ENCODE data around the gene FGF13. TPM values are rescaled to one million over a fixed set of nuclear protein-coding genes. Genes with fewer than 3 reads are reported as not detected.

FGF13 gene
- total and polyA plus RNA-seq, 2 of the 13 experiments (the other 11 are each of a cell fraction or from before 2014, with no cell fraction given), result 0.09 to 0.33 TPM

GRCh38 chrX:138711399-138712347, at the start of gene FGF13 (continued):
- peak; percentile 28; the same call in 1 of the 2 replicates for TF ChIP-seq CTCF (CRISPR knock-in tag; IDR thresholded peaks at IDR 0.05)

GRCh38 chrX:138759217-138759943, 47.9 kb upstream of the FGF13 start:
- no peak overlapping the region for H3K4me3 ChIP-seq (replicated peaks in 1 of 3; ENCODE audit: insufficient read depth in 1 of 3, low read depth in 2 of 3, low read length in 3 of 3)
- ChIA-PET CTCF (ENCODE audit: low intra/inter-chr PET ratio, low total read pairs) (no interaction called here), POLR2A (no interaction called here)
- no peaks in the 10 kb centered on the region for H3K36me3 ChIP-seq (replicated peaks in 1 of 2; ENCODE audit: control insufficient read depth in 1 of 2, insufficient read depth in 2 of 2, low read length in 2 of 2)
- H2AFZ ChIP-seq (ENCODE audit: low read length), result no peak overlapping the region
- no peak overlapping the region for H3K9ac ChIP-seq (ENCODE audit: insufficient read depth, low read depth, low read length)
- no TSS peak for BruUV-seq (replicated peaks)
- H3K4me2 ChIP-seq (ENCODE audit: low read depth, low read length), result no peak overlapping the region
- H3K4me1 ChIP-seq (ENCODE audit: insufficient read depth, low read length), result no peaks in the 10 kb centered on the region
- H3K79me2 ChIP-seq (ENCODE audit: insufficient read depth, low read length), result no peaks in the 10 kb centered on the region
- FAIRE-seq, result no peak
- no peaks in the 10 kb centered on the region for H4K20me1 ChIP-seq (ENCODE audit: insufficient read depth, low read length)
- no peak for TF ChIP-seq BATF2 (CRISPR knock-in tag; IDR thresholded peaks at IDR 0.05)
- TF ChIP-seq SNAPC5 (CRISPR knock-in tag; IDR thresholded peaks at IDR 0.05; ENCODE audit: borderline replicate concordance), result no peak
- TF ChIP-seq ZBTB26 (CRISPR knock-in tag; IDR thresholded peaks at IDR 0.05; ENCODE audit: borderline replicate concordance), result no peak
- TF ChIP-seq ZNF101 (CRISPR knock-in tag; IDR thresholded peaks at IDR 0.05; ENCODE audit: borderline replicate concordance, low read depth), result no peak
- no peak for TF ChIP-seq ZFP90 (CRISPR knock-in tag; IDR thresholded peaks at IDR 0.05; ENCODE audit: borderline replicate concordance)
- TF ChIP-seq ZNF672 (CRISPR knock-in tag; IDR thresholded peaks at IDR 0.05), result no peak
- no peak for TF ChIP-seq KDM3A (CRISPR knock-in tag; IDR thresholded peaks at IDR 0.05; ENCODE audit: low read depth)
- TF ChIP-seq NBN (conservative IDR thresholded peaks at IDR 0.05), result no peak
- in situ Hi-C loops (cut with HindIII; ENCODE audit: extremely low pct_ligation_motif_present, low pct_unique_long_range_greater_than_20kb) (no loop called here), intact Hi-C loops (cut with micrococcal nuclease; ENCODE audit: unreplicated experiment) (no loop called here)
- no peak for ATAC-seq
- H3K9me3 ChIP-seq (ENCODE audit: low read length), result no peaks in the 10 kb centered on the region
- DNase-seq (ENCODE audit: low spot score), result no peak
- H3K27ac ChIP-seq (ENCODE audit: extremely low read length, insufficient read depth, low read length), result no peak overlapping the region
- no peaks in the 10 kb centered on the region for H3K27me3 ChIP-seq (ENCODE audit: control insufficient read depth in 1 of 2, insufficient read depth in 2 of 2, low read length in 2 of 2)
- WGBS (ENCODE audit: low lambda C conversion rate), result 13% methylated on average over 3 of the region's 5 CpGs

Data from HepG2 (cell line).